AG04450 (cell line): ENCODE results near the gene MAPK13. TPM values are rescaled to one million over a fixed set of nuclear protein-coding genes. Genes with fewer than 3 reads are reported as not detected.
A peak's percentile ranks its signal among the peaks of the same experiment; 100 is the strongest.

ENCODE experiments used
- CTCF ChIA-PET: fragments of 300-600, 350-600 bp; formaldehyde crosslinking; extraction: SDS; loops from one replicate; lab custom pipeline; 2022; ENCODE audit warnings: antibody characterized with exemption, inconsistent platforms; lab: Charles Lee
- POLR2A ChIA-PET: fragments of 350-600 bp; formaldehyde crosslinking; extraction: SDS; loops from one replicate; lab custom pipeline; 2021; ENCODE audit warnings: antibody characterized with exemption, inconsistent platforms; lab: Yijun Ruan, JAX
- DNase-seq: peaks from one replicate; pipeline ENCODE4 v3.0.0-alpha.2; 2011; ENCODE audit warnings: low read depth, low spot score
- H3K27ac ChIP-seq: one replicate; pipeline ENCODE4 v1.5.1; 2012; ENCODE audit warnings: low read depth, low read length, control low read depth
- H3K27me3 ChIP-seq: one replicate; pipeline ENCODE4 v1.6.0; 2012; ENCODE audit warnings: low read length; ENCODE audit not compliant: control insufficient read depth, insufficient read depth
- H3K4me3 ChIP-seq: 2 replicates; pipeline ENCODE4 v1.5.1; 2011; ENCODE audit warnings: mild to moderate bottlenecking, low read depth, low read length, control low read depth
- H3K9me3 ChIP-seq: 2 replicates; pipeline ENCODE4 v1.5.1; 2012; ENCODE audit warnings: low read length; ENCODE audit not compliant: control insufficient read depth, insufficient read depth
- CTCF ChIP-seq: IDR thresholded peaks from 2 replicates; pipeline ENCODE4 v1.5.1; 2011; ENCODE audit warnings: low read depth, low read length, control low read depth, inconsistent platforms
- polyA plus RNA-seq: library from polyadenylated mRNA; depleted of rRNA; stranded (reverse); fragments of >200 nt; gene quantifications from 2 replicates; pipeline ENCODE4 v1.2.3, GENCODE V29; 2011

The MAPK13 gene
- polyA plus RNA-seq, 1 experiment = 3.8 TPM

GRCh38 chr6:36113049-36113448 lies 17.3 kb upstream of the MAPK13 start:
- no peak overlapping the region for H3K27ac ChIP-seq
- no peaks in the 10 kb centered on the region for H3K27me3 ChIP-seq
- DNase-seq = no peak
- no peak for TF ChIP-seq CTCF
- POLR2A ChIA-PET = no interaction called here
- no peaks in the 10 kb centered on the region for H3K9me3 ChIP-seq
- CTCF ChIA-PET = interaction anchor here (2.3 kb wide), 1 partner anchor 17 kb away, joined by 22 read pairs; no protein-coding TSS in a partner anchor
- no peak overlapping the region for H3K4me3 ChIP-seq

GRCh38 chr6:36113703-36114102 lies 16.6 kb upstream of the MAPK13 start:
- Histone ChIP-seq H3K9me3 (no peaks in the 10 kb centered on the region), H3K4me3 (no peak overlapping the region), H3K27ac (peak overlapping the region; percentile 35), H3K27me3 (no peaks in the 10 kb centered on the region)
- CTCF ChIA-PET = no interaction called here
- DNase-seq = no peak
- POLR2A ChIA-PET = no interaction called here
- no peak for TF ChIP-seq CTCF

GRCh38 chr6:36114798-36115408 lies 15.4 kb upstream of the MAPK13 start:
- DNase-seq = no peak
- no peaks in the 10 kb centered on the region for H3K9me3 ChIP-seq
- no peaks in the 10 kb centered on the region for H3K27me3 ChIP-seq
- no peak overlapping the region for H3K4me3 ChIP-seq
- ChIA-PET CTCF (interaction anchor here (1.0 kb wide), 1 partner anchor 9 kb away, joined by 6 read pairs; no protein-coding TSS in a partner anchor), POLR2A (no interaction called here)
- H3K27ac ChIP-seq = no peak overlapping the region
- TF ChIP-seq CTCF = no peak

GRCh38 chr6:36115412-36115811 lies 14.9 kb upstream of the MAPK13 start:
- DNase-seq = no peak
- CTCF ChIA-PET = no interaction called here

More at GRCh38 chr6:36115412-36115811, 14.9 kb upstream of the MAPK13 start:
- Histone ChIP-seq H3K27ac (no peak overlapping the region), H3K27me3 (no peaks in the 10 kb centered on the region), H3K9me3 (no peaks in the 10 kb centered on the region), H3K4me3 (no peak overlapping the region)
- POLR2A ChIA-PET = no interaction called here
- no peak for TF ChIP-seq CTCF
